Activated CD4-positive, alpha-beta T cell treated with anti-CD3 and anti-CD28 coated beads, Interleukin-2, Interleukin-6, amounts not matched to agents 100 ng/mL and 50 ng/mL, durations not matched to agents 16 hours and 8 hours (primary cell): ENCODE measurements around the gene TMEM183A.

Experiments used
- DNase-seq: peaks from one replicate; pipeline ENCODE4 v3.0.0-alpha.2; 2020

Gene TMEM183A

DNA sequence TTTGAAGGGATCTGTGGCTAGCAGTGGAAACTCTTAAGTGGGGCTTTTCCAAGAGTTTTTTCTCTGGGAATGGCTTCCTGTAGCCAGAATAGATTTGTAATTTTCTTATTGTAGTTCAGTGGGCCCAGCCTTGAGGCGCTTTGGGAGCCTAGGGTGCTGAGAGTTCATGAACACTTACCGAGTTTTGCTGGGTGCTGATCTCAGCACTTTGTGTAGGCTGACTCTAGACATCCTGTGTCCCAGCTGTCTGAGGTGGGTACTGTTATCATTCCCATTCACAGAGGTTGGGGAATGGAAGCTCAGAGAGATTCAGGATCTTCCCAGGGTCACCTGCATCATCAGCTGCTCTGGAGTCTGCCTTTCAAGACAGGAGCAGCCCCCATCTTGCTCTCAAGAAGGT, 26.1 kb downstream of the TMEM183A start:
- DNase-seq = no peak

DNA sequence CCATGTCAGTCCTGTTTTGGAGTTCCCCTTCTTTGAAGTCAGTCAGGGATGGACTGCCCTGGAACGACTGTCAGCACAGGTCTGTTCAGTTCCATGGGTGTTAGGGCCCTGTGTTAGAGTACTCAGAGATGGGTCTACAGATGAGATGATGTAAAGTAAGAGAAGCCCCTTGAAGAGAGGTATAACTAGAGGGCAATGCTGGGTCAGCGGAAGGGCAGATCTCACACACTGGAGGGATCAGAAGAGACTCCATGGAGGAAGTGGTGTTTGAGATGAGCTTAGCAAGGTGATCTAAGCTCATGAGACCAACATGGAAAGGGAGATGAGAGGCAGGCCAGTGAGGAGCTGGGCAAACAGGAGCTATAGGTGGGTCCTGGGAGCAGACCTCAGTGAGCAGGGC, 26.7 kb downstream of the TMEM183A start:
- no peak for DNase-seq

DNA sequence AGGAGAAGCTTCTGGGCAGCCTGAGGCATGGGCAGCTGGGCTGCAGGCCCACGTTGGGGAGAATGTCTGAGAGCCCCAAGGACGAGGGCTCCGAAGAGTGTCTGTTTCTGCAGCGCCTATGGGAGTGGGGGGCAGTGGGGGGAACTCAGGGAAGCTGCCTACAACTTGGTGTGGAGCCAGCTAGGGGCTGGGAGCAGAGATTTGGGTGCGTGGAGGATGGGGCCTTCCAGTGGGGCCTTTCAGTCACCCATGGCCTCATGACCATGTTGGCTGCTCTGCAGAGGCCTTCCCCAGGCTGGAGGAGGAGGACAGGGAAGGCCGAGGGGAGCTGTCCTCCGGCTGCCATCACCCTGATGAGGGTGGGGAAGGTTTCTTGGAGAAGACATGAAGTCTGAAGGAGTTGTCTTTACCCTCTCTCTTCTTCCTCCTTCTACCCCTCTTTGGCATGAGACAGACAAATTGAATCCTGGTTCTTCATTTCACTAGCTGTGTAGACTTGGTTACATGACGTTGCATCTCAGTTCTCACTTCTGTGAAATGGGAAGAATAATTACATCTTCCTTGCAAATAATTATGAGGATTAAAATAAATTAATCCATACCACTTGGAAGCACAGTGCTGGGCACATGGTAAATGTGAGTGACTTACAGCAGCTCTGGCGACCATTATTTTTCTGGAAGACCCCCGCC, 27.4 kb downstream of the TMEM183A start:
- no peak for DNase-seq

DNA sequence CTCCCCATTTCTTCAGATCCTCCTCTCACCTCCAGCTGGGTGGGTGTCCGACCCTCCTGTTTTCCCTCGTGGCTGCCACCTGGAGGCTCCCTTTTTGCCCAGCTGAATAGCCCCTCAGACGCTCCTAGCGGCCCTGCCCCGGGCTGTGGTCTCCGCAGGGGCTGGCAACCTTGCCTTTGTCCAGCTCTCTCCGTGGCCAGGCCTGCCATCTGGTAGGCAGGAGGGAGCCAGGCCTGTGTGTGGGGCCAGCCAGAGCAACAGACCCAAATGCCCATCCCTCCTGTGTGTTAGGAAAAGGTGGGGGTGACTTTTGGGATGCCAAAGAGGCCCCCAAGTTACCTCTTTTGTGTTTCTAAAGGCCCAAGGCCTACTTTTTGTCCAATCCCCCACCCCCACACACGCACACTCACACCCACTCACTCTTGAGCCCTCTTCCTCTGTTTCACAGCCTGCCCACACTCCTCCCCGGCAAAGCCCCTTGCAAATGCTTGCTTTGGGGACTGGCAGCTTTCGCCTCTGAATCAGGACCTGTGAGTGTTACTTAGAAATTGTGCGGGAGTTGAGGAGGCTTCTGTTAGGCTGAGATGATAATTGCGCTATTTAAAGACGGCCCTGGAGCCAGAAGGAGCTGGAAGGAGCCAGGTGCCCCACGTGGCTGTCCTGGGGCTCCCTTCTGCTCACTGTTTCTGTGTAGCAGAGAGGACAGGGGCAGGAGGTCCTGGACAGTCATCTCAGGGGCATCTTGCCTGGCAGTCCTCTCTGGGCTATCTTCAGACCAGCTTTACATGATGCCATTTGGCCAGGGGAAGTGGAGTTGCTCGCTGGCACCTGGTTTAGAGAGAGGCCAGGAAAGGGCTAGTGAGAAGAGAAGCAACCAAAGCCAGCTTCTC, 28.2 kb downstream of the TMEM183A start:
- no peak for DNase-seq

DNA sequence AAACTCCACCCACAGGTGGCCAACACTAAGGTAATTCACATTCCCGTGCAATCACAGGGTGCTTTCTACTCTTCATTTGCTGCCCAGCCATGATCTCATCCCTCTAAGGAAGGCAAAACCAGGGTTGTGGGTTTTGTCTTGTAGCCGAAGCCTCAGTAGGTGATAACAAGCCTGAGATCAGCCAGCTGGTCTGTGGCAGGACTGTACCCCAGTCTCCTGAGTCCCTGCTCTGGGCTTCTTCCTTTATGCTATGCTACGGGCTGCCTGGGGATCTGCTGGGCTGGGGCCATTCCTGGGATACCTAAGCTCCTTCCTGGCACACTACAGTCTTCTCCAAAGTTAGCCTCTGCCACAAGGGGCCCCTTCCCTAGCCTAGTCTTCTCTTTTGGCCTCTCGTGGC, 29.0 kb downstream of the TMEM183A start:
- DNase-seq = no peak

DNA sequence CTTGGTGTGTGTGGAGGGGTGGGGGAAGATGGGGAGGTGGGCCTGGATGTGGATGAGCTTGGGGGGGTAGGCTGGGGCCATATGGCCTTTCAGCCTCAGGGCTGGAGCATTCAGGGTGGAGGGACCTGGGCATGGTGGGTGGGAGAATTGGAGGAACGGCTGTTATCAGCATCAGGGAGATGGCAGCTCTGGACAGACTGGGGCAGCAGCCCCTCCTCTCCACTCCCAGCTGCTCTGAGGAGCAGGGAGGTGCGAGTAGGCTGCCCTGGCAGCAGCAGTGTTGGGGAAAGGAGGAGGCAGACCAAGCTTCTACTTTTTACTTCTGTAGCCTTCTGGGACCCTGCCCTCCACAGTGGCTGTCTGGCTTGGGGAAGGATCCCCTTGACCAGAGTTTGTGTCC, 29.4 kb downstream of the TMEM183A start:
- DNase-seq = no peak

DNA sequence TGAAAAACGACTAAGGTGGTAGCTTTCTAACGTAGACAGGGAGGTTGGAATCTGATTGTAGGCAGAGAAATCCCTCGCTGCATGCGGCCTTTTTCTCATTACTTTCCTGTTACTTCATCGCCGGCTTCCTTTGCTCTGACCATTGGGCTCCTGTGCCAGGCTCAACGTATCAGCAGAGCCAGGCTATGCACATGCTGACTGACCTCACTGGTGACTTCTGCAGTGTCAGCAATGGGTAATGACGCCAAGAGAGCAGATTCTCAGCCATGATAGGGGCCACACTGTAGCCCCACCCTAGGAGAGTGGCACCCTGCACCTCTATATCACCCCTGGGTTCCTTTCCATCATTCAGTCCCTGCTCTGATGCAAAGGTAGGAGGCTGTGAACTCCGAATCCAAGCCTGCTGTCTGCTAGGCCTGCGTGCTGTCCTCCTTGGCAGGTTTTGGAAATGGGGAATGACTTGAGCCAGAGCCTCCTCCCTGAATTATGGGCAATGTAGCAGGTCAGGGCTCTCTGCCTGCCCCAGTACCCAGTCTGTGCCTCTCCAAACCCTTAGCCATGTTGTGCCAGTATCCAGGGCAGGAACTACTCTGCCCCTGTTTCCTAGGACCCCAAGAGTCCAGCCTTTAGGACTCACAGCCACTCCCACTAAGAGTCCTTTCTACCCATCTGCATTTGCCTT, 30.5 kb downstream of the TMEM183A start:
- DNase-seq = no peak

DNA sequence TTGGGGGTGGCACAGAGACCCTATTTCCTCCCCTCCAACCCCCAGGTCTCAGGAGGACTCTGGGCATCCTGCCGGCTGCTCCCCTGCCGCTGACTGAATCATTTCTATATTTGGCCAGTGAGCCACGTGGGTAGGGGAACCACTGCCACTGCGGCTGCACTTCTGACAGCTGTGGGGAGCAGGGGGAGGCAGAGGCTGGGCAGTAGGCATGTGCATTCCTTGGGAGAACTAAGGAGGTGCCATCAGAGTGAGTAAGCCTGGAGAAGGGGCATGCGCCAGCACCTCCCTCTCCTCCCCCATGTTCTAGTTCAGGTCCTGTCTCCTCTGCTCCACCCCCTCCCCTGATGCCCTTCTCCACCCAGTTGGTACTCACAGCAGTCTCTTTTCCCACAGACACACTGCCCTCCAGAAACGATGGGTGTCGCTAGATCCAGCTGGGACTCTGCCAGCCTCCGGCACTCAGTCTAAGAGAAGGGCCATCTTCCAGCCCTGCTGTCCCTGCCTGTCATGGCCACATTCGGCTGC, 31.1 kb downstream of the TMEM183A start:
- no peak for DNase-seq

DNA sequence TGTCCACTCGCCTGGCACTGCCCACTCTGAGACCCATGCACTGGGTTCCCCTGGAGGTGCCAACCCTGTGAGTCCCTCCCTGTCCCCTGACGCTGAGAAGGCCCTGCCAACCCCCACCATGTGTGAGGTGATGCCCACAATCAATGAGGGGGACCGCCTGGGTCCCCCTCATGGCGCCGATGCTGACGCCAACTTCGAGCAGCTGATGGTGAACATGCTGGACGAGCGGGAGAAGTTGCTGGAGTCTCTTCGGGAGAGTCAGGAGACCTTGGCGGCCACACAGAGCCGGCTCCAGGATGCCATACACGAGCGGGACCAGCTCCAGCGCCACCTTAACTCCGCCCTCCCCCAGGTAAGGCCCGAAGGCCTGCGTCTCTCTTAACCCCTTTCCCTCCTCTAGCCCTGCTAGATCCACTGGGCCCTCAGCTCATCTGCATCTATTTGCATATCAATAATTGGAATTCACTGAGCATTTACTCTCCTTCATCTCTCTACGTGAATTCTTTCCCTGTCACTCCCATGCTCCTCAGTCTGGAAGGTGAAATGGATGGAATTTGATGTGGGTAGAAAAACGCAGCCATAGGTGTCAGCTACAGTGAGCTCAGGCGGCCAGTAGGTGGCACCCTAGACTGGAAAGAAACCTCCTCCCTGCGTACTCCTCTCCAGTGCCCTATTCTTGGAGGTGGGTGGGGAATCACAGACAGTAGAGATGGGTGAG, 31.9 kb downstream of the TMEM183A start:
- peak; percentile 72 for DNase-seq

DNA sequence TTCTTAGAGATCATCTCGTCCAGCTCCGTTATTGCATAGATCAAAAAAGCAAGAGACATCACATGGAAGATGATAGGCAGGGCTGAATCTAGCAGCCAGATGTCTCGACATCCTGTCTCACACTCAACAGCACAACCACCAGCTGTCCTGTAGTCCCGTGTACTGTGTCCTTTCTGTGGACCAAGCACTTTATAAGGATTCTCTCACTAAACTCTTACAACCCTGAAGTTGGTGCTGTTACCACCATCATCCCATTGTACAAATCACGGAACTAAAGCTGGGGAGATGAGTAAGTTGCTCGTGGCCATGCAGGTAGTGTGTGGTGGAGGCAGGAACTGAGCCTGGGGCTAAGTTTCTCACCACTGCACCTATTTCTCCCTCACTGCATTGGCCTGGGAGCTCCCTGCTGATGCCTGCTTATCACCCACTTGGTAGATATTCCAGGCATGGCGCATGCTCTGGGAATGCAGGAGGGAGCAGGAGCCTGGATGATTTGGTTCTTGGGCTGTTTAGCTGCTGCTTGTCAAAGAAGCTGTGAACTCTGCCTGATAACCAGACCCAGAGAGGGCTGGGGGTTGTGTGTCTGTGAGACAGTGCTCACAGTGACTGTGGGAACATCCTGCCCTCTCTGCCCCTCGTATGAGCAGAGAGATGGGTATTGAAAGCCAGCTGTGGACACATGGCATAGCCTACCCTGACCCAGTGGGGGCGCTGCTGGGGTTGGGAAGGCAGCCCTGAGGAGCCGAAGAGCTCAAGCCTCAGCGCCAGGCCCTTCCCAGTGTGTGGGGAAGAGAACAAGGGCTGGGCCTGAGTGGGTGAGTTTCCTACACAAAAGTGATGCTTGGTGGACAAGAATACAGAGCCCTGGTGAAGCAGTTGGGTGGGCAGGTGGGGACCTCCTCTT, 32.7 kb downstream of the TMEM183A start:
- no peak for DNase-seq

DNA sequence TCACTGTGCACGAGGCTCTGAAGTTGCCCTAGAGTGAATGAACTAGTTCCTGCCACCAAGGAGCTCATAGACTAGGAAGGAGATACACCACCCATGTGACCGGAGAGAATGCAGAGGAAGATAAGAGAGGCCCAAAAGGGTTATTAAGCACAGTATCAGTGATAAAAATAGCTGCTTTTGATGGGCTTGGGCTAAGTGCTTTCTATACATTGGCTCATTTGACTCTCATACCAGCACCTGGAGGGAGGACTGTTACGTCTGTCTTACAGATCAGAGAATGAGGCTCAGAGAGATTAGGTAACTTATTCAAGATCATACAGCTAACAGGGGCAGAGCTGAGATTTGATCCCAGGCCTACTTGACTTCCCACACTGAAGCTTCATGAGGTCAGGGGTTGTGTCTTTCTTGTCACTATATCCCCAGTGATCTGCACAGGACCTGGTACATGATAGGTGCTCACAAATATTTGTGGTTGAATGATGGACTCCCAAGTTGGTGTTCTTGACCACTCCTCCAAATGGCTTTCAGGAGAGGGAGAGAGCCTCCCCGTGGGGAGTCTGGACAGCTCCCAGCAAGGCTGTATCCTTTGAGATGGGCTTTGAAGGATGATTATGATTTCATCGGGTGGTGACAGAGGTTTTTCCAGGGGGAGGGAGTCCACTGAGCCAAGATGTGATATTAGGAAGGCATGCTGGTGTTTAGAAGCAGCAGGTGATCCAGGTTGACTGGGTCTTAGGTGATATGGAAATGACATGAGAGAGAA, 33.5 kb downstream of the TMEM183A start:
- DNase-seq = no peak

DNA sequence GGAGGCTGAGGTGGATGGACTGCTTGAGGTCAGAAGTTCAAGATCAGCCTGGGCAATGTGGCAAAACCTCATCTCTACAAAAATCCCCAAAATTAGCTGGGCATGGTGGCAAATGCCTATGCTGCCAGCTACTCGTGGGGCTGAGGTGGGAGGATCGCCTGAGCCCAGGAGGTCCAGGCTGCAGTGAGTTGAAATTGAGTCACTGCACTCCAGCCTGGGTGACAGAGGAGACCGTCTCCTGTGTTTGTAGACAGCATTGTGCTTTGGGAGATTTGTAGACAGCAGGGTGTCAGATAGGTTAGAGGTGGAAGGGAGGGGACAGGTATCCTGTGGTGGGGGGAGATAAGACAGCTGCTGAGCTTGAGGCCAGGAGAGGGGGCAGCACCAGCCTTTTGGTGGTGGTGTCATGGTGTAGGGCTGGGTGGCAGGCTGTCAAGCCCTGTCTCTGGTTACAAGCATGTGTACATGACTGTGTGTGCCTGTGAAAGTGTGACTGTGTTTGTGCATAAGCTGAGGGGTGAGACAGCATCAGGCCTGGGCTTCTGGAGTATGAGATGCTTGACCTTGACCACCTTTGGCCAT, 34.3 kb downstream of the TMEM183A start:
- DNase-seq = no peak

DNA sequence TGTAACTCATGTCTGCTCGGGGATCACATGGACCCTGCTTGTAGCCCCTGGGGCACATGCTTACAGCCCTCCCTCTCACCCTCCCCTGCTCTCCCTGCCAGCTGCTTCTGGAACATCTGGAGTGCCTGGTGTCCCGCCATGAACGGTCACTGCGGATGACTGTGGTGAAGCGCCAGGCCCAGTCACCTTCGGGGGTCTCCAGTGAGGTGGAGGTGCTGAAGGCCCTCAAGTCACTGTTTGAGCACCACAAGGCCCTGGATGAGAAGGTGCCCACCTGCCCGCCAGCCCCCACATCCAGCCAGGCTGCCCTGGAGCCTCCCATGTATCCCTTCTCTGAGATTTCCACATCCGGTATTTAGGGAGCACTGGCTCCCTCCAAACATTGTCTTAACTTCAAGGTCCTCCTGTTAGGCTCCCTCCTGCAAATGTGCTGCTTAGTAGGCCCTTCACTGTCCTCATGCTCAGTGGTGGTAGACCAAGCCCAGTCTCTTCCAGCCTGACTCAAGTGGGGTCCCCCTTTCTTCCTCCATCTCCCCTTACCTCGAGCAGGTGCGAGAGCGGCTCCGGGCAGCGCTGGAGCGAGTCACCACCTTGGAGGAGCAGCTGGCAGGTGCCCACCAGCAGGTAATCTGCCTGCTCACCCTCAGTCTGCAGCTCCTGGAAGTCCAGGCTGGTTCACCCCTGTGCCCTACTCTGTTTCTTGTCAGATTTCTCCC, 36.8 kb downstream of the TMEM183A start:
- no peak for DNase-seq

DNA sequence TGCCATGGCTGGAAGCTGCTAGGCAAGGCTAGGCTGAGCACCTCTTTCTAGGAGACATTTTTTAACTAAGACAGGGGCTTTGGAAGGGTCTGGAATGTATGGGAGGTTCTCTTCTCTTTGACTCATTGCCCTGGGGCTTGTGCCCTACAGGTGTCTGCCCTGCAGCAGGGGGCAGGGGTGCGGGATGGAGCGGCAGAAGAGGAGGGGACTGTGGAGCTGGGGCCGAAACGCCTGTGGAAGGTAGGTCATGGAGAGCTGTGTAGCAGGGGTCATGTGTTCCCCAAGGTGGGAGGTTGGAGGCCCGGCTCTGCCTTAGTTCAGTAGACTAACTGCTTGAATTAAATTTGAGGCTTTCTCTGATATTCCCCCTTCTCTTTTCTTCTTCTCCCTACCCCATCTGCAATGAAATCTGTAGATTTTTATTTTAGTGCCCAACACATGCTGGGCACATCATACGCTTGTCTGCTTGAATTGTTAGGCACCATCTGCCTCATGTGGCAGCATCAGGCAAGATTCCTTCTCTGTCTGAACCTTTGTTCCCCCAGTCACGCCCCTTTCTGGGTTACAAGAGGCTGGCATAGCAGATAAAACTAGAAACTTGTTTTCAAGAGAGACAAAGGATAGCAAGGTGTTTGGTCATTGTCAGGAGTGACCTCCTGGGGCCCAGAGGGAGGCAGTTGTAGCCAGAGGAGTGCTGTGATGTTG, 37.5 kb downstream of the TMEM183A start:
- DNase-seq = no peak

DNA sequence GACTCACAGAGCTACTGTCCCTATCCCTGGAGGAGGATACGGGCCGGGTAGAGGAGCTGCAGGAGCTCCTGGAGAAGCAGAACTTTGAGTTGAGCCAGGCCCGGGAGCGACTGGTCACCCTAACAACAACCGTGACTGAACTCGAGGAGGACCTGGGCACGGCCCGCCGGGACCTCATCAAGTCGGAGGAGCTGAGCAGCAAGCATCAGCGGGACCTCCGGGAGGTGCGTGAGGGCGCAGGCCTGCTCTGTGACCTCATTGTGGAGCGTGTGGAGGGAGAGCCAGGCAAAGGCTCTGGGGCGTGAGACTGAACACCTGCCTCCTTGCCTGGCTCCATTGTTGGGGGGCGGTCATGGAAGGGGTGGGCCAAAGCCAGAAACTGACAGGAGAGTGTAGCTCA, 38.2 kb downstream of the TMEM183A start:
- no peak for DNase-seq

DNA sequence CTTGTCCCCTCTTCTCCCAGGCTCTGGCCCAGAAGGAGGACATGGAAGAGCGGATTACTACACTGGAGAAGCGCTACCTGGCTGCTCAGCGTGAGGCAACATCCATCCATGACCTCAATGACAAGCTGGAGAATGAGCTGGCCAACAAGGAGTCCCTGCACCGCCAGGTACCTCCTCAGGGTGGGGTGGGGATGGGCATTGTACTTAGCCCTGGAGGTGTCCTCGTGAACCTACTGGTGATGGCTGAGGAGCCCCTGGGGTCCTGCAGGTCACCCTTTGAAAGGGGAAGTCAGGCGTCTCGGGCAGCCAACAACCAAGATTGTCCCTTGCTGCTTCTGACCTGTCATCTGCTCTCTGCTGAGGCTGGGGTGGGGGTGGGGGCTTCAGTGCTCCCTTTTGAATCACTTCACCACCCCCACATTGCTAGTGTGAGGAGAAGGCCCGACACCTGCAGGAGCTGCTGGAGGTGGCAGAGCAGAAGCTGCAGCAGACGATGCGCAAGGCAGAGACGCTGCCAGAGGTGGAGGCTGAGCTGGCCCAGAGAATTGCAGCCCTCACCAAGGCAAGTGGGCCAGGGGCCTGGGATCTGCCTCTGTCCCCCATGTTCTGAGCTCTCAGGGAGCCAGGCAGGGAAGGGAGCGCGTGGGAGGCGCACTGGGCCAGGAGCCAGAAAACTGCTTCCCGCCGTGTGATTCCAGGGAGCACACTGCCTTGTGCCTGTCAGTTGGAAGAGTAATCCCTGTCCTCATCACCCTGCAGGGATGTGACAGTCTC, 38.8 kb downstream of the TMEM183A start:
- no peak for DNase-seq

DNA sequence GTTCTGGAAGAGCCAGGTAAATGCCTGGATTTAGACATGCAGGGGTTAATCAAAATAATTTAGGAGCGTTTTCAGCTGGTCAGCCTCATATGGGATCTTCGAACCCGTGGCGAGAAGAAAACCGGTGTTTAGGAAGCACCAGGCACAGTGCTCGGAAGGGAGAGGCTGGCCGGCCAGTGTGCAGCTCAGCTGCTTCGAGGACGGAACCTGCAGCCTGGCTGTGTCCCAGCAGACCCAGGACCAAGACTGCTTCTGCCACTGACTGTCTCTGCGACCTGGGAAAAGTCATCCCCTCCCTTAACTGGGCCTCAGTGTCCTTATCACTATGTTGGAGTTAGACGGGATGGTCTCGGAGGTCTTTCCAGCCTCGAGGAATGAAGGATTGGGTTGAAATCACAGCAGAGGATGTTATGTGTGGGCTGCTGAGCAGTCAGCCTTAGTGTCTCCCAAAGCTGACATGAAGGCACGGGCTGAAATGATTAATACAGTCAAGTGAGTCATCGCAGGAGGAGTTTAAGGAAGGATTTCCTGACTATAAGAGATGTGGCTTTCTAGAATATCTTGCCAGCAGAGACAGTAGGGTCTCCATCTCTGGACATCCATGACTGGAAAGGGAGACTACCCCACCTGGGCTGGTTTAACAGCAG, 39.9 kb downstream of the TMEM183A start:
- peak; percentile 25 for DNase-seq

DNA sequence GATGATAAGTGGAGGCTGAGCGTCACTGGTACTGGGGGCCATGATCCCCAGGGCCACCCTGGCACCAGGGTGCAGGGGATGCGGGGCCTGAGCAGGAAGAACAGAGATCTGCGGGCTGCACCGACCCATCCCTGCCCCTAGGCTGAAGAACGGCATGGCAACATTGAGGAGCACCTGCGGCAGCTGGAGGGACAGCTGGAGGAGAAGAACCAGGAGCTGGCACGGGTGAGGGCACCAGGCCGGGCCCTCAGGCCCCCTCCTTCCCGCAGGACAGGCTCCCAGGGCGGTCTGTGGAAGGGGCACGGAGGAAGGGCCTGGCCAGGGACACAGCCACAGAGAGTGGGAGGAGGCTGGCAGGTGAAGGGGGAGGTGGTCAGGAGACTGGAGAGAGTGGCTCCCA, 40.9 kb downstream of the TMEM183A start:
- no peak for DNase-seq
